Breast epithelium (tissue), 3 donors: ENCODE data around the gene COMMD8.

Experiments
- CTCF ChIP-seq, 3 donors: fragments of 450-650 bp; IDR thresholded peaks; one replicate each; pipeline ENCODE4 v1.5.1; 2016 to 2017; ENCODE audit warnings: antibody characterized with exemption in 3 of 3, mild to moderate bottlenecking in 3 of 3, moderate library complexity in 3 of 3
- POLR2A ChIP-seq: fragments of 450-650 bp; IDR thresholded peaks from one replicate; pipeline ENCODE4 v1.6.1; 2016; ENCODE audit warnings: antibody characterized with exemption, mild to moderate bottlenecking, moderate library complexity
- POLR2AphosphoS5 ChIP-seq, 3 donors: sonication (generic); formaldehyde crosslinking; IDR thresholded peaks; one replicate each; pipeline ENCODE4 v1.6.1; 2017; ENCODE audit warnings: antibody characterized with exemption in 3 of 3

DNA sequence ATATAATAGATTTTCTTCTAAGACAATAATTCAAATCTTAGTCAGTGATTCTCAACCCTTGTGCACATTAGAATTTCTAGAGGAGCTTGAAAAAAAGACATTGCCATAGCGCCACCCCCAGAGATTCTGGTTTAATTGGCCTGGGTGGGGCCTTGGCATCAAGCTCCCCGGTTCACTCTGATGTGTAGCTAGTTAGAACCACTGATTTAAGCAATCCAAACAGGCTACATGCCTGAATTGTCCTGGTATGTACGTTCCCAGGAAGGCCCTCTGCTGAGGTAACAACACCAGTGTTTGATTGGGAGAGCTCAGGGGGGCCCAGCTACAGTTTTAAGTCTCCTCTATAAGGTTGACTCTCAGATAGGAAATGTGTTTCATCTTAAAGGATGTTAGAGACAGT lies 20.2 kb upstream of the COMMD8 start:
- TF ChIP-seq CTCF (IDR thresholded peaks at IDR 0.05) (no peak), POLR2A (no peak), POLR2AphosphoS5 (IDR thresholded peaks at IDR 0.05) (no peak)
